ENCODE data around the gene LAMC1.

DNA sequence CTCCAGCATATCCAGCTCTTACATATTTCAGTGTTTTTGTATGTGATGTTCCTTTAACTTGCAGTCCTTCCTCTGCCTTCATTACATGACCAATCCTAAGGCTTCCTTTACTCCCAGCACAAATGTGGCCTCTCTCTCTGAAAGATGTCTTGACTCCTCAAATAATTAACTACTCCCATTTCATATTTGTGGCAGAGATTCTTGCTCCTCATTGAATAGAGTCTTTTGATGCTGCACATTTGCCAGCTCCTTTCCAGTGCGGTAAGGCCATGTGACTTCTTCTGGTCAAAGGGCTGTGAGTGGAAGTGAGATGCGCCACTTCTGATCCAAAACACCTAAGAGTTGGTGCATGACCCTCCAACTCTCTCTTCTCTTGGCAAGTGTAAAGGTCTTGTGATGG is 19.1 kb upstream of the LAMC1 start:
- TF ChIP-seq CTCF (conservative IDR thresholded peaks at IDR 0.05), result no peak
- TF ChIP-seq ZFX (IDR thresholded peaks at IDR 0.05), result no peak
